Hippocampal formation (tissue), 2 donors: ENCODE data around the gene OSMR.

Experiments
- DNase-seq, 2 donors: peaks; one replicate each; lab custom pipeline; 2025; lab: John Stamatoyannopoulos, UW

Gene OSMR

GRCh38 chr5:38926121-38926520 lies 80.3 kb downstream of the OSMR start:
- no peak for DNase-seq

- no peak for DNase-seq
Observed at GRCh38 chr5:38927470-38927869, 81.7 kb downstream of the OSMR start.

GRCh38 chr5:38929838-38930237 lies 84.0 kb downstream of the OSMR start:
- no peak for DNase-seq

DNA sequence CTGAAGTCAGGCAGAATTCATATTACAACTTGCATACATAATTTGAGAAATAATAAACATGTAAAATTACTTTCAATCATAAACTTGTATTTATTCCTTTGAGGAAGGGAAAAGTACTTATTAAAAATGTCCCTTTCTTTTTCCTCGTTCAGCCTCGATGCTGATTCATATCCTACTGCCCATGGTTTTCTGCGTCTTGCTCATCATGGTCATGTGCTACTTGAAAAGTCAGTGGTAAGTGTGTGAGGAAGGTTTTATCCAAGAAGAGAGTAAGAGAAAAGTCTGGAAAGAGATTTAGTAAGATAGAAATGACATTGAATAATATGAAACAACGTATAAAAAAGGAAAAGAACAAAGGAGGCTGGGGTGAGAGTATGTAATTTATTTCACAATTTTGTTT lies 85.9 kb downstream of the OSMR start:
- no peak for DNase-seq

DNA sequence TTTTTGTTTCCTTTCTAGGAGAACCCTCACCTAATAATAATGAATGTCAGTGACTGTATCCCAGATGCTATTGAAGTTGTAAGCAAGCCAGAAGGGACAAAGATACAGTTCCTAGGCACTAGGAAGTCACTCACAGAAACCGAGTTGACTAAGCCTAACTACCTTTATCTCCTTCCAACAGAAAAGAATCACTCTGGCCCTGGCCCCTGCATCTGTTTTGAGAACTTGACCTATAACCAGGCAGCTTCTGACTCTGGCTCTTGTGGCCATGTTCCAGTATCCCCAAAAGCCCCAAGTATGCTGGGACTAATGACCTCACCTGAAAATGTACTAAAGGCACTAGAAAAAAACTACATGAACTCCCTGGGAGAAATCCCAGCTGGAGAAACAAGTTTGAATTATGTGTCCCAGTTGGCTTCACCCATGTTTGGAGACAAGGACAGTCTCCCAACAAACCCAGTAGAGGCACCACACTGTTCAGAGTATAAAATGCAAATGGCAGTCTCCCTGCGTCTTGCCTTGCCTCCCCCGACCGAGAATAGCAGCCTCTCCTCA lies 87.1 kb downstream of the OSMR start:
- no peak for DNase-seq

DNA sequence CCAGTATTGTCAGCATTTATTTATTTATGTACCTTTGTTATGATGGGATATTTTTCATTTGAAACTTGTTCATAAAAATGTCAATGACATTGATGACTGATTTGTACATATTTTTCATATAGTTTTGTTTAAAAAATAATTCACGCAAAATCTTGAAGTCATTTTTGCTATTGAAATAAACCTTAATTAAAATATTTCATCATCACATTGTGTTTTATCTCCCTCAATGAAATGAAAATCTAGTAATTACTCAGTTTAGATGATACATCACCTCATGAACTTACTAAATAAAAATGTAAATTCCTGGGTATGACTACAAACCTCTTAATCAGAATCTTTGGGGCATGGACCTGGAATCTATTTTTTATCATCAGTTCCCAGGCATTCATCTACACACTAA lies 89.6 kb downstream of the OSMR start:
- DNase-seq, result no peak

DNA sequence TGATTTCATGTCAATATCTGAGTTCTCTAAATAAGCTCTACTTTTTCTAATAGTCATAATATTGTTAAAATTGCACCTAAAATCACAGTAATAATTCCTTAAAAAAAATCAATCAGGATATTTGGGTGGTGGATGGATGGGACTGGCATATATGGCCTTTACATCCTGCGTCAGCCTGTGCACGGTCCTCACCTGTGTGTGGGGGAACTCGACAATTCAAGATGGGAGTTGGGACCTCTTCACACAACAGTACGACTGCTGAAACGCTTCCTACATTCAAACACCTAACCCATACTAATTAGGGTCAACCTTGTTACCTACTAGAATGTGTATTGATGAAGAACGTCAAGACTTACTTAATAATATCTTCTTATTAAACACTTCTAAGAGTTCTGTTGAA lies 90.5 kb downstream of the OSMR start:
- DNase-seq, result no peak

GRCh38 chr5:38938424-38938823 lies 92.6 kb downstream of the OSMR start:
- no peak for DNase-seq

DNA sequence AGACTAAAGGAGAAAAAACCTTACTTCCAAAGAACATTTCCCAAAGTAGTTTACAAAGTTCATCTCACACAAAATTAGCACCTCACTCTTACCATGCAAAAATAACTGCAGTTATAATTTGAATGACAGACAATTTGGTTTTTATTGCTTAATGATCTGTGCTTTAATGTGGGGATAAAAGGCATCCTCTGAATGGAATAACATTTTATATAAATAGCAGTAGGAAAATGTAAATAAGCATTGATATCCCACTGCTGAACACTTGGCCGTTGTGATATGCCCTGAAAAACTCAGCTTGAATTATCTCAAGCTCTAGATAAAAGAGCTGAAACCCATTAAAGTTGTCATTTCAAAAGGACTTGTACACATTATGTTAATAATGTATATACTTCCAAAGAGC lies 93.2 kb downstream of the OSMR start:
- DNase-seq, result no peak

DNA sequence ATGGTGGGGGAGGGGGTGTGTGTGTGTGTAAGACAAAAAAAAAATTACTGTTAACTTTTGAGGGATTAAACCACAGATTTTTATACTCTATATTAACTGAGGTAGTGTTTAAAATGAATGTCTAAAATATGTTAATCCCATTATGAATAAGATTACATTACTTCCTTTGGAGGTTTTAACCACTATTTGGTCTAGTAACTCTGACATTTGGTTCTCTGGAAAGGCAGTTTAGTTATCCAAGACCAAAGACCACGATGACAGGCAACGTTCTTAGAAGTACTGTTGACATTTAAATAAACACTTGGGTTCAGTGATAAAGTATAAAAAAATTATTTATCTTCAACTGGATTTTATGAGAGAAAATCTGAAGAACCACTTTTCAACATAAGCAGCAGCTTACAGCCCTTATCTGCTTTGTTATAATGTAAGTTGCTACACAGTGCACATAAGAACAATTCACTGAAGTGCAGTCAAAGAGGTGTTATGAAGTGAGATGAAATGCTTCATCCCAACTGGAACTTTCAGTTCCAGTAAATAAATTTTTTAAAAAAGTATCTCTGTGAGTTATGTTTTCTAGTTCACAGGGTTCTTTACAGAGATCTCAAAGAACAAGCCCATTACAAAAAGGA lies 94.5 kb downstream of the OSMR start:
- no peak for DNase-seq

GRCh38 chr5:38941912-38942311 lies 96.1 kb downstream of the OSMR start:
- DNase-seq, result no peak

DNA sequence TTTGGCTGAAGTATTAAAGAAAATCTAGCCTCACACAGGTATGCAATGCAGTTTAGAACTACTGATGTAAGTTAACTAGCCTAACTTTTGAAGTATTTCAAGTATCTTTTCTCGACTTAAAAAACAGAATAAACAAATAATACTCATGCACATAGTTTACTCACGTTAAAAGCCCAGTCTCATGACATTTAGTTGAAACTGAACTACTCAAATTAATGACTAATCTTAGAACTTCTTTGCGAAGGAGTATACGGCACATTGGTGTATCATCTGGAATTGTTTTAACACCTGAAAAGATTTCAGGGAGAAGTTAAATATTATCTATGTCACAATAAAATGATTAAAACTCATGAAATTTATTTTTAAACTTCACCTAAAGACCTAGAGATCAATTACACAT lies 98.5 kb downstream of the OSMR start:
- DNase-seq, result no peak

GRCh38 chr5:38948501-38948900 lies 102.7 kb downstream of the OSMR start:
- no peak for DNase-seq

GRCh38 chr5:38953426-38954012 lies 107.7 kb downstream of the OSMR start:
- DNase-seq, result no peak

DNA sequence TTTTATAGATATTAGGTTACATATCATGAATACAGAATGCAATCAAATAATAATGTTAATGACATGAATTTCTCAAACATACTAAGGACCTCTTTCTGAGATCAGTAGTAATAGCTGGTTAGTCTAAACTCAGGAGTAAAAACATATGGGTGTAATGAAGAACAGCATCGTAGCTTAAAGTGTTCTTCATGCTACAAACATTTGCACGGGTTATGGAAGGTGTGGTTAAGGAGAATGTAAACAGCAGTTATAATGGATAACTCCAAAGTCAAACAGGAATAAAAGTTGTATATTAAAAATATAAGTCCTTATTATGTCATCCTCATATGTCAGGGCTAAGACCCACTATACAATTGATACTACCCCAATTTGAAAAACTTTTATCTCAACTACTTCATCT lies 115.9 kb downstream of the OSMR start:
- DNase-seq, result no peak

GRCh38 chr5:38968665-38969064 lies 122.9 kb downstream of the OSMR start:
- DNase-seq, result no peak

GRCh38 chr5:38978036-38978435 lies 132.2 kb downstream of the OSMR start:
- DNase-seq, result no peak

- no peak for DNase-seq
Observed at GRCh38 chr5:38979535-38979934, 133.7 kb downstream of the OSMR start.
